GM19193 (cell line): ENCODE data around the gene NEK5.

Experiments used
- POLR2A ChIP-seq: IDR thresholded peaks from 4 replicates; pipeline ENCODE4 v1.6.1; 2011; ENCODE audit not compliant: insufficient read depth, insufficient read length; ENCODE audit errors: extremely low read depth

NEK5 gene

GRCh38 chr13:52128714-52129700, at the start of gene NEK5:
TSS of gene NEK5 (minus strand) at chr13:52129073. CDS start at chr13:52127482, 1,591 bp downstream.
- TF ChIP-seq POLR2A: no peak

DNA sequence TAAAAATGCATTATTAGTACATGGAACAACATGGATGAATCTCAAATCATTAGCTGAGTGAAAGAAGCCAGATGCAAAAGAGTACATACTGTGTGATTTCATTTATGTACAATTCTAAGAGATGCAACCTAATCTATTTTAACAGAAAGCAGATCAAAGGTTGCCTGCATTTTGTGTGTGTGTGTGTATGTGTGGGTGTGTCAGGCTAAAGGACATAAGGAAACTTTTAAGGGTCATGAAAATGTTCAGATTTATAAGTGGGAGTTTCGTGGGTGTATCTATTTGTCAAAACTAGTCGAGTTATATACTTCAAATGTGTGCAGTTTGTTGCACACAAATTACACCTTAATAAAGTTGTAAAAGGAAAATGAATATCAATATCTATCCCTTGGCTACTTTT, 48.4 kb upstream of the NEK5 start:
- TF ChIP-seq POLR2A: no peak

- TF ChIP-seq POLR2A: no peak
Observed at GRCh38 chr13:52173373-52173772, 44.5 kb upstream of the NEK5 start.

DNA sequence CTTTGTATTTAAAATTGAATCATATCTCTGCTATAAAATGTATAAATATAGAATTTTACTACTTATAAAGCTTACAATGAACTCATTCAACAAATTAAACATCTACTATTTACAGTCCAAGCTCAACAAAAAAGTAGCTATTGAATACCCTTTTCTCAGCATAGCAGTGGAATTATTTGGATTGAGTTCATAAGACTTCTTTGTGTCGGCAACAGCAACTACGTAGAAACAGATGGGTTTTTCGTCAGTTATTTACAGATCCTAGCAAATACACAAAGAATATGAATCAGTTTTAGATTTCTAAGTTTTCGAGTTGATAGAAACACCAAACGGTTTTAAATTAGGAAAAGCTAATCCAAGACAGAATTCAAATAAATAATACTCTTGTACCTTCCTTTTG, 41.0 kb upstream of the NEK5 start:
- TF ChIP-seq POLR2A: no peak

DNA sequence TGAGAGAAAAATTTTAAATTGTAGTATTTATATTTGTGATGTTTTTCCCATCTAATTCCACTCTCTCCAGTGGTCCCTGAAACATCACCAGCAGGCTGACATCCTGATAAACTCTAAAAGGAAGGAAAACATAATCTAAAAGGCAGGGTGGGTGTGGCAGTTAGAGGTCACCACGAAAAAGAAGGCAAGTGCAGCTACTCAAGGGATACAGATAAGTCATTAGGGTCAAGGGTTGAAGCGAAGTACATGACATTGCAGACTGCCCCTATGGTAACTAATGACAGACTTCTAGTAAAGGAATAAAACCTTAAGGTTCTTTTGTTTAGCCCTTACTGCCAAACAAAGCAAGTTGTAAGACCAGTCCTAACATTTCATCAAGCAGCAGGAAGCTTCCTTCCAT, 36.5 kb upstream of the NEK5 start:
- TF ChIP-seq POLR2A: no peak

DNA sequence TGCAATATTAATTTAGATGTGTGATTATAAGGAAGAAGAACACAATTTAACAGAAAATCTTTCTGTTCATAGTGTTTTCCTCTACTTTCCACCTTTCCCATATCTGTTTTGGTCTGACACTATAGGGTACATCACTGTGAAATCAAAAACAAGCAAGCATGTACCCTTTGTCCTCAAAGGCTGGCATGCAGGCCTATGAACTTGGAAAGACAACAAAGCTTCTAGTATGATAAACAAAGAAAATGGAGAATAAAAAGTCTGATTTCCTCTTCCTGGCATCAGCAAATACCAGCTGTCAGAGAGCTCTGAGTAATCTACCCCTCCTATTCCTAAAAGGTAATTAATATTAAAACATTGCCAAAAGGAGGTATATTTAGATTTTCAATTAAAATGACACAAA, 36.1 kb upstream of the NEK5 start:
- TF ChIP-seq POLR2A: no peak

- TF ChIP-seq POLR2A: no peak
Observed at GRCh38 chr13:52162279-52163101, 33.6 kb upstream of the NEK5 start.

- TF ChIP-seq POLR2A: no peak
Observed at GRCh38 chr13:52161181-52161646, 32.3 kb upstream of the NEK5 start.

- TF ChIP-seq POLR2A: no peak
Observed at GRCh38 chr13:52160506-52160905, 31.6 kb upstream of the NEK5 start.

DNA sequence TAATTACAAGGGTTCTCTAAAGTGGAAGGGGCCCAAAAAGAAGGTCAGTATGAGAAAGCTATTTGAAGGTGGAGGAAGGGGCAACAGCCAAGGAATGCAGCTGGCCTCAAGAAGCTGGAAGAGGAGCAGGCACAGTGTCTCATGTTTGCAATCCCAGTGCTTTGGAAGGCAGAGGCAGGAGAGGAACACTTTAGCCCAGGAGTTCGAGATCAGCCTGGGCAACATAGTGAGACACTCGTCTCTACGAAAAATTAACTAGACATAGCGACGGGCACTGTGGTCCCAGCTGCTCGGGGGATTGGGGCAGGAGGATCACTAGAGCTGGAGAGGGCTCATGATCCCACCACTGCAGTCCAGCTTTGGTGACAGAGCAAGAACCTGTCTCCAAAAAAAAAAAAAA, 31.2 kb upstream of the NEK5 start:
- no peak for TF ChIP-seq POLR2A

GRCh38 chr13:52159159-52159982, 30.5 kb upstream of the NEK5 start, which contains the start of gene NEK3:
TSS of gene NEK3 (minus strand) at chr13:52159597. CDS start at chr13:52156191, 3,406 bp downstream.
- TF ChIP-seq POLR2A: peak; percentile 50

DNA sequence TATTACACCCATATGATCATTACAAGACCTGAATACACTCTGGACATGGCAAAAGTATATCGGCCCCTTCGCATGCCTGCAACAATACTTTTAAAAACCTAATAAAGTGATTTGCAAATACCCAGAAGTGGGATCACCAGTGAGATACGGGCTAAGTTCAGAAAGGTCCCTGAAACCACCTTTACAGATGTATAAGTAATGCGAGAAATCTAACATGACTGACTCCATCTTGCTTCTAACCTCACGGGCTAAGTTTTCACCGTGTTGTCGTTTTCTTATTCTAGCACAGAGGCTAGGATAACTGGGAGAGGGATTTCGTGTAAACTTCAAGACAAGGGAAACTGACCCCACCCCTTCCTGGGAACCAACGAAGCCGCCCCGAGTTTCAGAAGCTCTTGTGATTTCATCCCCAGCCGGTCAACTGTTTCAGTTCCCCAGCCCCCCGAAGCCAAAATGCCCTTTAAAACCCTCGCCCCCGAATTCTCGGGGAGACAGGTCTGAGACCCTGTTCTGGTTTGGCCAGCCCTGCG, 29.8 kb upstream of the NEK5 start:
- TF ChIP-seq POLR2A: no peak

DNA sequence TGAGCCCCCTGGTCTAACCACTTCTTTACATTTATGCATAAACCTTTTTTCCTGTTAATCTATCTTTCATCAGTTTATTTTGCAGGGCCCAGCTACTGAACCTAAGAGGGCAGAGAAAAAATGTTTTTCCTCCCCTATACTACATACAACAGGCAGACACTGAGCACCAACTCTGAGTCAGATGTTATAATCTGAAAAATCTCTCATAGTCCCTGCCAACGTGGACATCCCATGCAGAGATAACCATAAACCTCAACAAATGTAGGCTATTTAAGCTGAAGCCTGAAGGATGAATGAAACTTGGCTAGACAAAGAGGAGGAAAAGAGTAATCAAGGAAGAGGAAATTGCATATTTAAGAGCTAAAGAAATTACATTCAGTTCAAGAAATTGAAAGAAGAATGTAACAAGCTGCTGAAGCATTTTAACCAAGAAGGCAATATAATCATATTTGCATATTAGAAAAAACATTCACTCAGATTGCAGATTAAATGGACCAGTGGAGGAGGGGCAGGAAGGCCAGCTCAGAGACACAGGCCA, 27.9 kb upstream of the NEK5 start:
- TF ChIP-seq POLR2A: no peak

DNA sequence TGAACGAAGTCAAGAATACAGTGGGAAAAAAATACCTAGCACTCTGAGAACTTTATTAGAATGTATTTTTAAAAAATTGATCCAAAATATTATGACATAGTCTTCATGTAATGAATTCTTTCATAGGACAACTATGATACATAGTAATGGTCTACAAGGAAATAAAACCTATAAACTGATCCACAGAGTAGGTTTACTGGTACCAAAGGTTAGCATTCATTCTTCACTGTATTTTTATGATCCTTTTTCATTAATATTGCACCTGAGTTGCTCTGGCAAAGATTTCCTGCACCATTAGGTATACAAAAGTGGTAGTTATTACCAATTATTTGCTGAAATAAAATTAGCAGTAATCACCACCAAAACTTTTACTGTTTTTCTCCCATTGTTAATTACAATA, 26.3 kb upstream of the NEK5 start:
- no peak for TF ChIP-seq POLR2A

- no peak for TF ChIP-seq POLR2A
Observed at GRCh38 chr13:52147225-52147624, 18.4 kb upstream of the NEK5 start.

- no peak for TF ChIP-seq POLR2A
Observed at GRCh38 chr13:52141299-52141698, 12.4 kb upstream of the NEK5 start.
